IMR-90 (cell line): ENCODE measurements around the gene CEP83. TPM values are rescaled to one million over a fixed set of nuclear protein-coding genes. Genes with fewer than 3 reads are reported as not detected.

ENCODE experiments used
- ATAC-seq: fragments of 200-7000 bp; cut with Tn5 transposase; 2 replicates; pipeline ENCODE4 v1.9.1; 2020; ENCODE audit warnings: low read depth, mild to moderate bottlenecking, moderate library complexity
- BruUV-seq: library from RNA; stranded (reverse); fragments of 400-500 nt; replicated peaks from 2 replicates; lab custom pipeline; 2021; lab: Mats Ljungman, UMichigan
- CTCF ChIA-PET: fragments of 300-600 bp; formaldehyde crosslinking; extraction: SDS; loops from one replicate; lab custom pipeline; 2021; ENCODE audit warnings: antibody characterized with exemption; lab: Yijun Ruan, JAX
- POLR2A ChIA-PET: fragments of 300-600 bp; sonication (Branson Sonifier 250); formaldehyde crosslinking; loops from one replicate; lab custom pipeline; 2022; ENCODE audit warnings: antibody characterized with exemption; ENCODE audit not compliant: unreplicated experiment; lab: Charles Lee
- DNase-seq: peaks from one replicate; pipeline ENCODE4 v3.0.0; 2013
- H2AFZ ChIP-seq: replicated peaks from 2 replicates; pipeline ENCODE3; 2013; ENCODE audit warnings: low read length, mild to moderate bottlenecking; ENCODE audit not compliant: poor library complexity
- H2AK5ac ChIP-seq: 2 replicates; pipeline ENCODE4 v1.6.1; 2013; ENCODE audit warnings: low read depth, low read length, inconsistent platforms
- H2AK9ac ChIP-seq: replicated peaks from 2 replicates; pipeline ENCODE3; 2013; ENCODE audit warnings: mild to moderate bottlenecking, low read depth, low read length, moderate library complexity; ENCODE audit not compliant: poor library complexity
- H2BK120ac ChIP-seq: 2 replicates; pipeline ENCODE4 v1.6.1; 2013; ENCODE audit warnings: low read depth, low read length, inconsistent platforms
- H2BK15ac ChIP-seq: 3 replicates; pipeline ENCODE4 v1.6.1; 2013; ENCODE audit warnings: low read depth, low read length, inconsistent platforms
- H2BK20ac ChIP-seq: 2 replicates; pipeline ENCODE4 v1.6.1; 2013; ENCODE audit warnings: low read depth, mild to moderate bottlenecking, inconsistent platforms, low read length, moderate library complexity
- H2BK5ac ChIP-seq: 2 replicates; pipeline ENCODE4 v1.6.1; 2013; ENCODE audit warnings: mild to moderate bottlenecking, low read depth, low read length, inconsistent platforms; ENCODE audit not compliant: poor library complexity, severe bottlenecking
- H3K14ac ChIP-seq: replicated peaks from 2 replicates; pipeline ENCODE4 v1.6.1; 2013; ENCODE audit warnings: low read depth, low read length, inconsistent platforms
- H3K18ac ChIP-seq: 2 replicates; pipeline ENCODE4 v1.6.1; 2013; ENCODE audit warnings: low read depth, low read length, control low read depth
- H3K23ac ChIP-seq: 2 replicates; pipeline ENCODE4 v1.6.1; 2013; ENCODE audit warnings: low read depth, low read length, inconsistent platforms
- H3K27ac ChIP-seq: 2 replicates; pipeline ENCODE4 v1.5.1; 2013; ENCODE audit warnings: mild to moderate bottlenecking, control low read depth, low read length; ENCODE audit not compliant: insufficient read depth
- H3K27me3 ChIP-seq: 2 replicates; pipeline ENCODE4 v1.6.1; 2013; ENCODE audit warnings: low read length; ENCODE audit not compliant: control insufficient read depth, insufficient read depth
- H3K36me3 ChIP-seq: 2 replicates; pipeline ENCODE4 v1.6.1; 2013; ENCODE audit warnings: low read length, mixed read lengths; ENCODE audit not compliant: control insufficient read depth, insufficient read depth
- H3K4ac ChIP-seq: 2 replicates; pipeline ENCODE4 v1.6.1; 2013; ENCODE audit warnings: low read depth, low read length, inconsistent platforms
- H3K4me1 ChIP-seq: 2 replicates; pipeline ENCODE4 v1.6.1; 2013; ENCODE audit warnings: low read length, mixed read lengths; ENCODE audit not compliant: control insufficient read depth, insufficient read depth
- H3K4me2 ChIP-seq: 2 replicates; pipeline ENCODE4 v1.6.1; 2013; ENCODE audit warnings: low read depth, mild to moderate bottlenecking, control low read depth, low read length, moderate library complexity
- H3K4me3 ChIP-seq: 2 replicates; pipeline ENCODE4 v1.5.1; 2013; ENCODE audit warnings: low read depth, mild to moderate bottlenecking, control low read depth, low read length, moderate library complexity; ENCODE audit not compliant: insufficient read depth
- H3K56ac ChIP-seq: 2 replicates; pipeline ENCODE4 v1.6.1; 2013; ENCODE audit warnings: low read length, inconsistent platforms; ENCODE audit not compliant: insufficient read depth; ENCODE audit errors: extremely low read depth
- H3K79me1 ChIP-seq, 2 experiments: 2 replicates each; pipeline ENCODE4 v1.6.1; 2013; ENCODE audit warnings: low read length in 2 of 2, inconsistent platforms in 1 of 2, low read depth in 1 of 2
- H3K9ac ChIP-seq: 2 replicates; pipeline ENCODE4 v1.6.1; 2013; ENCODE audit warnings: low read depth, low read length, control low read depth
- H3K9me1 ChIP-seq: 2 replicates; pipeline ENCODE4 v1.6.1; 2013; ENCODE audit warnings: low read length, inconsistent platforms; ENCODE audit not compliant: insufficient read depth
- H3K9me3 ChIP-seq: 2 replicates; pipeline ENCODE4 v1.6.1; 2013; ENCODE audit warnings: low read length; ENCODE audit not compliant: control insufficient read depth, insufficient read depth
- H4K20me1 ChIP-seq: 2 replicates; pipeline ENCODE4 v1.6.1; 2013; ENCODE audit warnings: low read length, inconsistent platforms; ENCODE audit not compliant: insufficient read depth
- H4K5ac ChIP-seq: 2 replicates; pipeline ENCODE4 v1.6.1; 2013; ENCODE audit warnings: mild to moderate bottlenecking, low read depth, low read length, control low read depth
- H4K8ac ChIP-seq, 2 experiments: 2 replicates each; pipeline ENCODE4 v1.6.1; 2013; ENCODE audit warnings: low read depth in 2 of 2, low read length in 2 of 2, control low read depth in 1 of 2, inconsistent platforms in 1 of 2
- H4K91ac ChIP-seq: 2 replicates; pipeline ENCODE4 v1.6.1; 2013; ENCODE audit warnings: low read depth, low read length, inconsistent platforms; ENCODE audit not compliant: insufficient read depth
- CTCF ChIP-seq: conservative IDR thresholded peaks from 2 replicates; pipeline ENCODE4 v1.5.1; 2012; ENCODE audit warnings: mild to moderate bottlenecking, low read depth, low read length, improper control_type of control experiment
- MAZ ChIP-seq: IDR thresholded peaks from 2 replicates; pipeline ENCODE4 v1.6.1; 2012; ENCODE audit warnings: low read depth, mild to moderate bottlenecking, low read length, improper control_type of control experiment, moderate library complexity, borderline replicate concordance
- MXI1 ChIP-seq: IDR thresholded peaks from 2 replicates; pipeline ENCODE4 v1.6.1; 2012; ENCODE audit warnings: low read depth, mild to moderate bottlenecking, low read length, moderate library complexity, borderline replicate concordance
- NFE2L2 ChIP-seq: fragments of 150-350 bp; IDR thresholded peaks from 2 replicates; pipeline ENCODE4 v1.6.1; 2016; ENCODE audit warnings: low read depth, mild to moderate bottlenecking, low read length
- POLR2A ChIP-seq: IDR thresholded peaks from 2 replicates; pipeline ENCODE4 v1.6.1; 2012; ENCODE audit warnings: mild to moderate bottlenecking, low read depth, low read length
- WGBS, 2 experiments: methylation state at CpG; one replicate each; pipeline versions ENCODE4 v1.1.5 to v1.1.7; 2013; ENCODE audit warnings: missing lambda C conversion rate in 2 of 2; ENCODE audit not compliant: insufficient read length in 1 of 2; ENCODE audit errors: extremely low coverage in 2 of 2; 5-methylcytosine and 5-hydroxymethylcytosine counted together
- dilution Hi-C: fragments of 300-500 bp; cut with HindIII; formaldehyde crosslinking; loops from one replicate; pipeline ENCODE4 v1.14.3; 2018; ENCODE audit warnings: low sequenced_read_pairs; ENCODE audit not compliant: unreplicated experiment
- in situ Hi-C: fragments of 300-500 bp; cut with MboI; formaldehyde crosslinking; loops from 3 replicates; pipeline ENCODE4 v1.14.3; 2019; ENCODE audit warnings: low sequenced_read_pairs, inconsistent platforms, mixed read lengths
- intact Hi-C: fragments of 100-400 bp; cut with micrococcal nuclease; formaldehyde crosslinking; loops from 2 replicates; pipeline ENCODE4 v1.10.0; 2022
- polyA plus RNA-seq, 3 experiments: library from polyadenylated mRNA; depleted of rRNA; stranded (reverse); fragments of >200 nt; gene quantifications; 2 replicates each; pipeline ENCODE4 v1.2.3, GENCODE V29; 2012; ENCODE audit warnings: low replicate concordance in 1 of 3
- total RNA-seq: library from RNA; depleted of rRNA; stranded (reverse); fragments of >200 nt; gene quantifications from 2 replicates; pipeline ENCODE4 v1.2.3, GENCODE V29; 2012
- TF ChIP-seq, protein P1 (sequence below): fragments of 150-350 bp; IDR thresholded peaks from 2 replicates; pipeline ENCODE4 v1.6.1; 2016; ENCODE audit warnings: low read depth, mild to moderate bottlenecking, low read length, moderate library complexity, borderline replicate concordance

CEP83 gene
- total and polyA plus RNA-seq, 2 of the 4 experiments (the other 2 are of a cell fraction): 3.9 to 8.9 TPM

GRCh38 chr12:94297096-94297699, 162.5 kb downstream of the CEP83 start:
- no peak overlapping the region for H4K91ac ChIP-seq
- no peak overlapping the region for H2AFZ ChIP-seq
- in situ Hi-C loops: no loop called here
- no peaks in the 10 kb centered on the region for H4K20me1 ChIP-seq
- H3K4ac ChIP-seq: no peak overlapping the region
- H2AK5ac ChIP-seq: no peak overlapping the region
- H3K9me3 ChIP-seq: no peaks in the 10 kb centered on the region
- H3K9ac ChIP-seq: no peak overlapping the region
- no peak overlapping the region for H2BK20ac ChIP-seq
- TF ChIP-seq NFE2L2 (no peak), MAZ (no peak), MXI1 (no peak), CTCF (no peak), POLR2A (no peak)
- TF ChIP-seq, protein P1, sequence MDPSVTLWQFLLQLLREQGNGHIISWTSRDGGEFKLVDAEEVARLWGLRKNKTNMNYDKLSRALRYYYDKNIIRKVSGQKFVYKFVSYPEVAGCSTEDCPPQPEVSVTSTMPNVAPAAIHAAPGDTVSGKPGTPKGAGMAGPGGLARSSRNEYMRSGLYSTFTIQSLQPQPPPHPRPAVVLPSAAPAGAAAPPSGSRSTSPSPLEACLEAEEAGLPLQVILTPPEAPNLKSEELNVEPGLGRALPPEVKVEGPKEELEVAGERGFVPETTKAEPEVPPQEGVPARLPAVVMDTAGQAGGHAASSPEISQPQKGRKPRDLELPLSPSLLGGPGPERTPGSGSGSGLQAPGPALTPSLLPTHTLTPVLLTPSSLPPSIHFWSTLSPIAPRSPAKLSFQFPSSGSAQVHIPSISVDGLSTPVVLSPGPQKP: no peak
- peaks cover 6% of the 10 kb centered on the region; the same call in 1 of the 2 replicates for H3K9me1 ChIP-seq
- H3K4me2 ChIP-seq: no peak overlapping the region
- ChIA-PET CTCF (no interaction called here), POLR2A (no interaction called here)
- dilution Hi-C loops: no loop called here
- no TSS peak for BruUV-seq
- no peak overlapping the region for H2BK120ac ChIP-seq
- intact Hi-C loops: no loop called here
- H3K14ac ChIP-seq: no peak overlapping the region
- H2BK5ac ChIP-seq: no peak overlapping the region
- ATAC-seq (no peak), DNase-seq (no peak)
- H4K5ac ChIP-seq: no peak overlapping the region
- H4K8ac ChIP-seq: no peak overlapping the region
- H3K23ac ChIP-seq: no peak overlapping the region
- H3K36me3 ChIP-seq: no peaks in the 10 kb centered on the region
- no peak overlapping the region for H3K56ac ChIP-seq
- H3K4me3 ChIP-seq: no peak overlapping the region
- no peaks in the 10 kb centered on the region for H3K79me1 ChIP-seq
- H3K4me1 ChIP-seq: peaks cover 4% of the 10 kb centered on the region; the same call in 1 of the 2 replicates
- no peak overlapping the region for H2AK9ac ChIP-seq
- 90% methylated on average over 2 of the region's 6 CpGs; no CpG with 5 or more reads in 1 of the 2 experiments for WGBS, 2 experiments
- no peaks in the 10 kb centered on the region for H3K27me3 ChIP-seq
- H3K27ac ChIP-seq: no peak overlapping the region
- no peak overlapping the region for H3K18ac ChIP-seq
- H2BK15ac ChIP-seq: no peak overlapping the region
